SU-DHL-6 (cell line): ENCODE measurements around the gene THSD8.

Source experiments
- H2AFZ ChIP-seq: fragments of 200-600 bp; sonication (generic); 2 replicates; pipeline ENCODE4 v1.6.1; 2014; ENCODE audit warnings: low read depth, mild to moderate bottlenecking, moderate library complexity, mixed read lengths, antibody characterized with exemption, low read length; ENCODE audit not compliant: severe bottlenecking
- H3F3A ChIP-seq: fragments of 200-600 bp; shearing (Covaris generic); 2 replicates; pipeline ENCODE4 v1.6.0; 2016; ENCODE audit warnings: antibody characterized with exemption, mild to moderate bottlenecking; ENCODE audit not compliant: insufficient read depth
- H3K27ac ChIP-seq: fragments of 200-600 bp; sonication (generic); 2 replicates; pipeline ENCODE4 v1.5.1; 2016; ENCODE audit warnings: low read depth, mild to moderate bottlenecking, low read length, moderate library complexity, mixed read lengths
- H3K27me3 ChIP-seq: fragments of 200-600 bp; sonication (generic), shearing (Covaris generic); 2 replicates; pipeline ENCODE4 v1.6.0; 2014; ENCODE audit warnings: mild to moderate bottlenecking, low read length
- H3K36me3 ChIP-seq: fragments of 200-600 bp; sonication (generic); 2 replicates; pipeline ENCODE4 v1.6.1; 2014; ENCODE audit warnings: mild to moderate bottlenecking, low read length, mixed read lengths
- H3K4me2 ChIP-seq: fragments of 300-600, 200-600 bp; shearing (Covaris generic), sonication (generic); 2 replicates; pipeline ENCODE4 v1.6.0; 2014; ENCODE audit warnings: low read length, low read depth, mild to moderate bottlenecking; ENCODE audit not compliant: poor library complexity, severe bottlenecking
- H3K4me3 ChIP-seq: fragments of 200-600 bp; sonication (generic); 2 replicates; pipeline ENCODE4 v1.5.1; 2014; ENCODE audit warnings: antibody characterized with exemption, low read length, mild to moderate bottlenecking, mixed read lengths; ENCODE audit not compliant: insufficient read depth, poor library complexity, severe bottlenecking
- H3K79me2 ChIP-seq: fragments of 200-600 bp; sonication (generic); 2 replicates; pipeline ENCODE4 v1.6.1; 2014; ENCODE audit warnings: mild to moderate bottlenecking, low read length, moderate library complexity; ENCODE audit not compliant: insufficient read depth
- H3K9ac ChIP-seq: fragments of 200-600 bp; sonication (generic); 2 replicates; pipeline ENCODE4 v1.7.0; 2014; ENCODE audit warnings: mild to moderate bottlenecking, low read length
- H3K9me2 ChIP-seq: fragments of 200-600 bp; sonication (generic); replicated peaks from 2 replicates; pipeline ENCODE4 v1.6.1; 2014; ENCODE audit warnings: low read length; ENCODE audit not compliant: insufficient read depth
- H3K9me3 ChIP-seq: fragments of 200-600 bp; sonication (generic); 2 replicates; pipeline ENCODE4 v1.6.1; 2014; ENCODE audit warnings: low read length, mixed read lengths; ENCODE audit not compliant: insufficient read depth
- H4K20me1 ChIP-seq: fragments of 200-600 bp; sonication (generic); 2 replicates; pipeline ENCODE4 v1.6.1; 2014; ENCODE audit warnings: low read depth, mild to moderate bottlenecking, antibody characterized with exemption, low read length, moderate library complexity, mixed read lengths
- EZH2phosphoT487 ChIP-seq: fragments of 200-600 bp; sonication (generic), shearing (Covaris generic); conservative IDR thresholded peaks from 2 replicates; pipeline ENCODE4 v1.6.1; 2018; ENCODE audit warnings: mild to moderate bottlenecking, antibody characterized with exemption, low read length, moderate library complexity, mixed read lengths
- TF ChIP-seq, protein P1 (sequence below): fragments of 200-600 bp; sonication (generic); IDR thresholded peaks from one replicate; pipeline ENCODE4 v1.5.1; 2017; ENCODE audit warnings: antibody characterized with exemption, mild to moderate bottlenecking, low read length, moderate library complexity; ENCODE audit not compliant: insufficient read depth, poor library complexity, severe bottlenecking

THSD8 gene

DNA sequence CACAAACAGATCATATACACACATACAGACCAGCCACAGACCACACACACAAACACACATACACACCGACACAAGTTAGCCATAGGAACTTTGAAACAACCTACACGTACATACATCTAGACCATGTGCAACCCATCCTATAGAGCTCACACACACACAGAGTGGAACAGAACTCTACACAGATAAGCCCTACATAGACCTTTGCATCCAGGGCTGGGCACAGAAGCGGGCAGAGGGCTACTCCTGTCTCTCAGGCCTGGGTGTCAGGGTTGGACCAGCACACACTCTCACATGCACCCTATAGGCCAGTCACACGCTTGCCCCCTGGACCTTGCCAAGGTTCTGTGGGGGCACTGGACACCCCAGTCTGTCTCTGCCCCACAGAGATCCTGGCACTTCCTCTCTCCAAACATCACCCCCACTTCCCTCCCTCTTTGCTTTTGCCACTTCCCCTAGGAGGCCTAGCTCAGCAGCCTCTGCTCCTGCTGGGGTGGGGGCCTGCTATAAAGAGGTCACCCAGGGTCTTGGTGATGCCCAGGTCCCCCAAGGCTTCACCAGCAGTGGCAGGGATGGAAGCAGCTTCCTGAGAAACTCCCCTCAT is 16.3 kb upstream of the THSD8 start:
- Histone ChIP-seq H3K9ac (no peak overlapping the region), H3K9me3 (no peaks in the 10 kb centered on the region), H3K27ac (no peak overlapping the region), H3K9me2 (no peaks in the 10 kb centered on the region), H2AFZ (no peak overlapping the region), H3K4me2 (no peak overlapping the region), H3K27me3 (no peaks in the 10 kb centered on the region), H4K20me1 (no peaks in the 10 kb centered on the region), H3F3A (peaks cover 13% of the 10 kb centered on the region), H3K79me2 (no peaks in the 10 kb centered on the region), H3K36me3 (no peaks in the 10 kb centered on the region), H3K4me3 (no peak overlapping the region)
- TF ChIP-seq, protein P1, sequence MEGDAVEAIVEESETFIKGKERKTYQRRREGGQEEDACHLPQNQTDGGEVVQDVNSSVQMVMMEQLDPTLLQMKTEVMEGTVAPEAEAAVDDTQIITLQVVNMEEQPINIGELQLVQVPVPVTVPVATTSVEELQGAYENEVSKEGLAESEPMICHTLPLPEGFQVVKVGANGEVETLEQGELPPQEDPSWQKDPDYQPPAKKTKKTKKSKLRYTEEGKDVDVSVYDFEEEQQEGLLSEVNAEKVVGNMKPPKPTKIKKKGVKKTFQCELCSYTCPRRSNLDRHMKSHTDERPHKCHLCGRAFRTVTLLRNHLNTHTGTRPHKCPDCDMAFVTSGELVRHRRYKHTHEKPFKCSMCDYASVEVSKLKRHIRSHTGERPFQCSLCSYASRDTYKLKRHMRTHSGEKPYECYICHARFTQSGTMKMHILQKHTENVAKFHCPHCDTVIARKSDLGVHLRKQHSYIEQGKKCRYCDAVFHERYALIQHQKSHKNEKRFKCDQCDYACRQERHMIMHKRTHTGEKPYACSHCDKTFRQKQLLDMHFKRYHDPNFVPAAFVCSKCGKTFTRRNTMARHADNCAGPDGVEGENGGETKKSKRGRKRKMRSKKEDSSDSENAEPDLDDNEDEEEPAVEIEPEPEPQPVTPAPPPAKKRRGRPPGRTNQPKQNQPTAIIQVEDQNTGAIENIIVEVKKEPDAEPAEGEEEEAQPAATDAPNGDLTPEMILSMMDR = no peak
- no peak for TF ChIP-seq EZH2phosphoT487

DNA sequence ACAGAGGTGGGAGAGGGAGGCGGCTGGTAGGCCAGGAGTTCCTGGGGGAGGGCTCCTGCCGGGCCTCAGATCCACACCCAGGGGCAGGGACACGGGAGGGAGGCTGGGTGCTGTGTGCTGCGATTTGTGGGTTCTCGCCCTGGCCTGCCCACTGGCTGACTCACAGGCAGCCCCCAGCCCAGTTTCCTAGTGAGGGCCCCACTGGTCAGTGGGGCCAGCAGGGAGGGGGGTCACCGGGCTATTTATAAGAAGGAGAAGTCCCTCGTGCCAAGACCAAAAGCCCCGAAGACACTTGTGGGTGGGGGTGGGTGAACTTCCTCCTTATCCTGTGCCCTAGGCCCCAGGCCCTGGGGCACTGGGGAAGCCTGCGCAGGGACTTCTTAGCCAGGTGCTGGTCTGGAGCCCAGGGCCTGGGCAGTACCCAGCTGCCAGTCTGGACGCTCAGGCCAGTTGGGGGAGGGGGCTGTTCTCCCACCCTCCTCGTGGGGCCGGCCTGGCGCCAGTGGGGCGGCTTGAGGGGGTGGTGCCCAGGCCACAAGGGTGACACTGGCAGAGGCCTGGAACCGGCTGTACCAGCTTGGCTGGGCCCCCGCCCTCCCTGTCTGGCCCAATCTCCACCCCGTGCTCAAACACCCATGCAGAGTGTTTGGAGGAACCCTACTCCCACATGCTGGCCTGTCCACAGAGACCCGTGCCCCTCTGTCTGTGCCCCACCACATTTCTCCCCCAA is 15.6 kb upstream of the THSD8 start:
- Histone ChIP-seq H4K20me1 (no peaks in the 10 kb centered on the region), H3F3A (peaks cover 19% of the 10 kb centered on the region), H3K27me3 (no peaks in the 10 kb centered on the region), H3K4me3 (no peak overlapping the region), H3K9ac (no peak overlapping the region), H3K9me2 (no peaks in the 10 kb centered on the region), H3K36me3 (no peaks in the 10 kb centered on the region), H3K27ac (no peak overlapping the region), H3K4me2 (no peak overlapping the region), H3K79me2 (no peaks in the 10 kb centered on the region), H3K9me3 (no peaks in the 10 kb centered on the region), H2AFZ (no peak overlapping the region)
- TF ChIP-seq EZH2phosphoT487 = no peak
- TF ChIP-seq, protein P1 = no peak

DNA sequence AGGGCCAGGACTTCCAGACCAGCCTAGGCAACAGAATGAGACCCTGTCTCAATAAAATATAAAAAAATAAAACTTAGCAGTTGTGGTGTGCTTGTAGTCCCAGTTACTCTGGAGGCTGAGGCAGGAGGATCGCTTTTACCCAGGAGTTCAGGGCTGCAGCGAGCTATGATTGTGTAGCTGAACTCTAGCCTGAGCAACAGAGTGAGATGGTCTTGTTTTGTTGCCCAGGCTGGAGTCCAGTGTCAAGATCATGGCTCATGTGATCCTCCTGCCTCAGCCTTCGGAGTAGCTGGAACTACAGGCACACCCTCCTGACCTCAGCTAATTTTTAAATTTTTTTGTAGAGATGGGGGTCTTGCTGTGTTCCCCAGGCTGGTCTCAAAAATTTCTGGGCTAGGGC is 14.9 kb upstream of the THSD8 start:
- Histone ChIP-seq H3K9me2 (no peaks in the 10 kb centered on the region), H3K4me3 (no peak overlapping the region), H3K79me2 (no peaks in the 10 kb centered on the region), H3K9me3 (no peaks in the 10 kb centered on the region), H3K27me3 (no peaks in the 10 kb centered on the region), H3K4me2 (no peak overlapping the region), H4K20me1 (no peaks in the 10 kb centered on the region), H3K27ac (no peak overlapping the region), H3K36me3 (no peaks in the 10 kb centered on the region), H2AFZ (no peak overlapping the region), H3F3A (peaks cover 19% of the 10 kb centered on the region), H3K9ac (no peak overlapping the region)
- no peak for TF ChIP-seq EZH2phosphoT487
- TF ChIP-seq, protein P1 = no peak
